ENCODE measurements around the gene PXT1.
"Not testable (repeated sequence)": the region's sequence is repeated elsewhere in the genome, so short reads cannot be mapped to it uniquely, and the experiment has no call there.

The PXT1 gene

DNA sequence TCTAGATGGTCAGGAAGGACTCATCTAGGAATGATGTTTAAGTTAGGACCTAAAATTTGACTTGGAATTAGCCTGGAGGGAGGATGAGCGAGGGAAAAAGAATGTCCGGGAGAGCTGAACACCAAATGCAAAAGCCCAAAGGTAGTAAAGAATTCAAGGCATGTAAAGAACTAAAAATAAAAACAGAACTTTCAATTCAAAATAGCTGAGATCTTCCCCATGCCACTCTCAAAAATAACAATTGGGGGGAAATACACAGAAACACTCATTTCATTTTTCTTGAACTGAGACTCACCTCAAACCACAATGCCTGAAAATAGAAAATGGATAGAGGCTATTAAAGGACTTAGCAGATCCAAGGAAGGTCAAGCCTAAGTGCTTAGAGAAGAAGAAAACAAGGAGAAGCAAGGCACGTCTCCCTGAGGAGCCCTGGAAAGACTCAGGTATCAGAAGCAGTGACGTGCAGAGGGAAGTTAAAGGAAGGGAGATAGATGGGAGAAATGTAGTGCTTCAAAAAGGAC, 10.4 kb downstream of the PXT1 start:
- Histone ChIP-seq H3K9me3 (no peaks in the 10 kb centered on the region), H3K4me3 (no peak overlapping the region), H3K4me1 (peaks cover 2% of the 10 kb centered on the region; the same call in 1 of the 2 replicates), H3K36me3 (replicated peaks) (no peaks in the 10 kb centered on the region), H3K27me3 (ENCODE audit: low read depth) (no peaks in the 10 kb centered on the region)
- DNase-seq (ENCODE audit: low spot score in 2 of 2), result no peak
- in situ Hi-C loops (cut with MboI; ENCODE audit: low sequenced_read_pairs), result no loop called here

DNA sequence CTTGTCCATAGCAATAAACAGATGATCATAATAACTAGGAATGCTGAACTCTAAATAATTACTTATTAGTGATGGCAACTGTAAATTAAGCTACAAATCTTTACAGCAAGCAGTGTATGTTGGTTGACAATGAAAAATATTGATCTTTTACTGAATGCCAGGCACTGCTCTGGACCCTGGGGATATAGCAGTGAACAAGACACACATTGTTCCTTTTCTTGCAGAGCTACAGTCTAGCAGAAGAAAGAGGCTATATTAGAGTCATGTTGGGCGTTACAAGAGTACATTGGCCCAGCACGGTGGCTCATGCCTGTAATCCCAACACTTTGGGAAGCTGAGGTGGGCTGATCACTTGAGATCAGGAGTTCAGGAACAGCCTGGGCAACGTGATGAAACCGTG, 11.5 kb downstream of the PXT1 start:
- Histone ChIP-seq H3K9me3 (no peaks in the 10 kb centered on the region), H3K27me3 (ENCODE audit: low read depth) (no peaks in the 10 kb centered on the region), H3K4me3 (no peak overlapping the region), H3K36me3 (replicated peaks) (no peaks in the 10 kb centered on the region), H3K4me1 (peaks cover 2% of the 10 kb centered on the region; the same call in 1 of the 2 replicates)
- DNase-seq (ENCODE audit: low spot score in 2 of 2), result no peak
- in situ Hi-C loops (cut with MboI; ENCODE audit: low sequenced_read_pairs), result no loop called here

DNA sequence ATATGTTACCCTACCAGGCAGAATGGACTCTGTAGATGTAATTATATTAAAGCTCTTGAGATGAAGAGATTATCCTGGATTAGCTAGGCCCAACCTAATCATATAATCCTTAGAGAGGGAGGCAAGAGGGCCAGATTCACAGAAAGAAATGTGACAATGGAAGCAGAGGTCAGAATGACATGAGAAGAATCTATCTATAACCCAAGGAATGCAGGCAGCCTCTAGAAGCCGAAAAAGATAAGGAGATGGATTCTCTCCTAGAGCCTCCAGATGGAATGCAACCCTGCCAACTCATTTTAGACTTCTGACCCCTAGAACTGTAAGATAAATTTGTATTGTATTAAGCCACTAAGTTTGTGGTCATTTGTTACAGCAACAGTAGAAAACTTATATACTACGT, 12.3 kb downstream of the PXT1 start:
- H3K27me3 ChIP-seq (ENCODE audit: low read depth), result no peaks in the 10 kb centered on the region
- H3K4me1 ChIP-seq, result peaks cover 2% of the 10 kb centered on the region; the same call in 1 of the 2 replicates
- DNase-seq (ENCODE audit: low spot score in 2 of 2), result no peak
- H3K9me3 ChIP-seq, result no peaks in the 10 kb centered on the region
- H3K4me3 ChIP-seq, result no peak overlapping the region
- in situ Hi-C loops (cut with MboI; ENCODE audit: low sequenced_read_pairs), result no loop called here
- no peaks in the 10 kb centered on the region for H3K36me3 ChIP-seq (replicated peaks)

GRCh38 chr6:36428911-36429310, 13.7 kb downstream of the PXT1 start:
- in situ Hi-C loops (cut with MboI; ENCODE audit: low sequenced_read_pairs), result no loop called here
- Histone ChIP-seq H3K4me1 (0 out of 2 replicates have a peak, but pooled peaks cover 2% of the 10 kb centered on the region), H3K9me3 (no peaks in the 10 kb centered on the region), H3K4me3 (no peak overlapping the region), H3K27me3 (ENCODE audit: low read depth) (no peaks in the 10 kb centered on the region), H3K36me3 (replicated peaks) (no peaks in the 10 kb centered on the region)
- no peak for DNase-seq (ENCODE audit: low spot score in 2 of 2)

DNA sequence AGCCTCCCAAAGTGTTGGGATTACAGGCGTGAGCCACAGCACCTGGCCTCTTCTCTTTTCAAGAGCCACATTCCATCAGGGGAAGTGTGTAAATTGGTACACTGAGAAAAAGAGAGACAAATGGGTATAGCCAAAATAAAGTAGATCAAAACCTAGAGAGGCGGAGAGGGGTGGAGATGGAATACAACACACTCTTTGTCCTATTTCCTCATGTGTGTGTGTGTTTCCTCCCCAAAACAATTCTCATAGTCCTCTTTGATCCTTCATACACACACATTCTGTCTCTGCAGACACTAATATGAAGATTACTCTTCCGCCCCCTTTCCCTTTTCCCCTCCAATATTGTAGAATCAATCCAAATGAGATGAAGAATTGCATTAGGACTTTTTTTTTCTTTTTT, 16.0 kb downstream of the PXT1 start:
- in situ Hi-C loops (cut with MboI; ENCODE audit: low sequenced_read_pairs), result no loop called here

DNA sequence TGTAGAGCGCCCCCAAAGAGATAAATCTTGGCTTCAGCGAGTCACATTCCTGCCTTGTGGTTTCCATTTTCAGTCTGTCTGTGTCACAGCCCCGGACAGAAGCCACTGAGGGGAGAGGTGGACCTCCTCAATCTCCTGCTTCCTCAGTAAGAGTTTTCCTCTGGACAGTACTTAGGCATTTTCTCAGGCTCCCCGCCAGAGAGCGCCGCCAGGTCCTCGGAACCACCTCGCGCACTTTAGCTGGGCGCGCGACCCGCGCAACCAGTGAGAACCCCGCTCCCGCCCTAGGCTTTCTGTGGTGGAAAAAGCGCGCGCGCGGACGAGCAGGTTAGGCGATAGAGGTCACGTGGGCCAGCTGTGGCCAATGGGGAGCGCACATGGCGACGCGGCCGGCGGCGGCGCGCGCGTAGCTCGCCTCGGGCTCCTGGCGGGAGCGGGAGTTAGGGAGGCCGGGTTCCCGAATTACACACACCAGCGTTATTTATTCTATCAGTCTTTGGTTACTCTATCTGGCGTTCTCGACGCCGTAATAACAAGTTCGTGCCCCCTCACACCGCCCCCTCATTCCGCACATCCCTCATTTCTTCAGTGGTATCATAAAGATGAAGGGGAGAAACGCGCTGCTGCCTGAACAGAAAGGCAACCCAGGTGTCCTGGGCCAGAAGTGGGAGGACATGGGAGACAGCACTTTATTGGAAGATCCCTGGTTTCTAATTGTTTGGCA, 19.4 kb downstream of the PXT1 start:
- DNase-seq (ENCODE audit: low spot score in 2 of 2), result peak; percentile 97 to 100
- H3K9me3 ChIP-seq, result no peaks in the 10 kb centered on the region
- H3K4me1 ChIP-seq, result peaks cover 10% of the 10 kb centered on the region
- H3K36me3 ChIP-seq (replicated peaks), result no peaks in the 10 kb centered on the region
- H3K27me3 ChIP-seq (ENCODE audit: low read depth), result no peaks in the 10 kb centered on the region
- peak overlapping the region; percentile 29 for H3K4me3 ChIP-seq
- in situ Hi-C loops (cut with MboI; ENCODE audit: low sequenced_read_pairs), result no loop called here

More for the DNA sequence above, 16.0 kb downstream of the PXT1 start:
- Histone ChIP-seq H3K4me1 (peaks cover 10% of the 10 kb centered on the region), H3K27me3 (ENCODE audit: low read depth) (no peaks in the 10 kb centered on the region), H3K9me3 (no peaks in the 10 kb centered on the region), H3K4me3 (no peak overlapping the region), H3K36me3 (replicated peaks) (no peaks in the 10 kb centered on the region)
- DNase-seq (ENCODE audit: low spot score in 2 of 2), result no peak

DNA sequence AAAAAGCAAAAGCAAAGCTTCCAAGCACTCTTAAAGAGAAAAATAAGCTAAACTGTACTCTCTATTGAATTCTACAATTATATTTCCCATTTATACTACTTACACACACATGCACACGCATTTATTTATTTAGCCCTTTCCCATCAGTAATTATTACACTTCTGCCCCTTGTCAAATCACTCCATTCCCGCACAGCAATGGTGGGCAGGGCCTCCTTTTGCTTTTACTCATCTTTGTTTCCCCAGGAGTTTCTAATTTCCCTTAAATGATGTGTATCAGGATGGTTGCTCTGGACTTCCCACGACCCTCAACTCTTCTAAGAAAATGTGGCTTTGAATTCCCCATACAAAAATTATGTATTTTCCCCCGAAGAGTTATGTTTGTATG, 19.9 kb downstream of the PXT1 start:
- in situ Hi-C loops (cut with MboI; ENCODE audit: low sequenced_read_pairs), result no loop called here
- H3K4me3 ChIP-seq, result peak overlapping the region; percentile 29

DNA sequence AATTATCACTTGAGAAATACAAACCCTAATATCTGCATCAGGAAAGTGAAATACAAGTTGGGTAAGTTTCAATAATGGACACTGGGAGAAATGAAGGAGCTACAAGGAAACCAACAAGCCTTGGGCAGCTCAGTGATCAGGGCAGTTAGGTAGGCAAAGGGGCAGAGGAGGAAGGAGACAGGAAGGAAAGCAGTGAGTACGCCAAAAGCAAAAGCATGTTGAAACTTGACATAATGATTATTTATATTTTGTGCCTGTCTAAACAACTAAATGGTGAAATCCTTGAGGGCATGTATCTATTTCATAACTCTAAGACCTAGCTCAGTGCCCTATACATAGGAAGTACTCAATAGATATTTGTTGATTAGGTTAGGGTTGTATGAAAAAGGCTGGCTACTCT, 23.3 kb downstream of the PXT1 start:
- no peaks in the 10 kb centered on the region for H3K36me3 ChIP-seq (replicated peaks)
- no peak for DNase-seq (ENCODE audit: low spot score in 2 of 2)
- no peak overlapping the region for H3K4me3 ChIP-seq
- H3K27me3 ChIP-seq (ENCODE audit: low read depth), result peaks cover 7% of the 10 kb centered on the region; the same call in 1 of the 2 replicates
- in situ Hi-C loops (cut with MboI; ENCODE audit: low sequenced_read_pairs), result no loop called here
- H3K4me1 ChIP-seq, result peaks cover 10% of the 10 kb centered on the region
- H3K9me3 ChIP-seq, result no peaks in the 10 kb centered on the region

More for the DNA sequence above, 19.9 kb downstream of the PXT1 start:
- Histone ChIP-seq H3K9me3 (no peaks in the 10 kb centered on the region), H3K36me3 (replicated peaks) (no peaks in the 10 kb centered on the region), H3K27me3 (ENCODE audit: low read depth) (no peaks in the 10 kb centered on the region), H3K4me1 (peaks cover 10% of the 10 kb centered on the region)
- no peak for DNase-seq (ENCODE audit: low spot score in 2 of 2)

- no peaks in the 10 kb centered on the region for H3K36me3 ChIP-seq (replicated peaks)
- no peak for DNase-seq (ENCODE audit: low spot score in 2 of 2)
- H3K27me3 ChIP-seq (ENCODE audit: low read depth), result peaks cover 7% of the 10 kb centered on the region; the same call in 1 of the 2 replicates
- no peaks in the 10 kb centered on the region; the same call in 1 of the 2 replicates for H3K9me3 ChIP-seq
- H3K4me1 ChIP-seq, result peaks cover 8% of the 10 kb centered on the region
- H3K4me3 ChIP-seq, result no peak overlapping the region
- in situ Hi-C loops (cut with MboI; ENCODE audit: low sequenced_read_pairs), result no loop called here
These were observed 24.1 kb downstream of the PXT1 start for GRCh38 chr6:36418558-36418957.

DNA sequence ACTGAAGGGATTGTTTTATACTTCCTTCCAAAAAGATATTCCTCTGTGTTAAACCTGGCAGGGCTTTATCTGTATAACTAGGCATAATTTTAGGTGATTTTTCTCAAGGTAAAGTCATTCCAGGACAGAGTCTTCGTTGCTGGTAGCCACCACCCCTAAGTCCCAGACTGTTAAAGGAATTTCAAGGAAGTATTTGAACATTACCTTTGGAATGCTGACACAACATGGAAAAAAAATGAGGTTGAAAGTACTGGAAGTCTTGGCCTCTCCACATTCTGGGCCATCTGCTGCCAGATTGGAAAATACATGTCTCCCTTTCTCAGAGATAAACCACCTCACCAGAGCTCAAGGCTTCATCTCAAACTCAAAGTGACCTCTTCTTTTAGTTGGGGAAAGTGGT, 28.2 kb downstream of the PXT1 start:
- in situ Hi-C loops (cut with MboI; ENCODE audit: low sequenced_read_pairs), result no loop called here
- no peak for DNase-seq (ENCODE audit: low spot score in 2 of 2)
- Histone ChIP-seq H3K4me1 (no peaks in the 10 kb centered on the region), H3K36me3 (replicated peaks) (no peaks in the 10 kb centered on the region), H3K4me3 (no peak overlapping the region), H3K9me3 (peaks cover 6% of the 10 kb centered on the region; the same call in 1 of the 2 replicates), H3K27me3 (ENCODE audit: low read depth) (peaks cover 7% of the 10 kb centered on the region)

- Histone ChIP-seq H3K36me3 (replicated peaks) (no peaks in the 10 kb centered on the region), H3K4me3 (no peak overlapping the region), H3K4me1 (no peaks in the 10 kb centered on the region), H3K9me3 (peaks cover 6% of the 10 kb centered on the region; the same call in 1 of the 2 replicates), H3K27me3 (ENCODE audit: low read depth) (peaks cover 7% of the 10 kb centered on the region)
- in situ Hi-C loops (cut with MboI; ENCODE audit: low sequenced_read_pairs), result no loop called here
- DNase-seq (ENCODE audit: low spot score in 2 of 2), result no peak
These were observed 28.9 kb downstream of the PXT1 start for GRCh38 chr6:36413489-36414480.

- H3K4me3 ChIP-seq; DNase-seq (ENCODE audit: low spot score in 2 of 2); H3K9me3 ChIP-seq; H3K27me3 ChIP-seq (ENCODE audit: low read depth); in situ Hi-C loops (cut with MboI; ENCODE audit: low sequenced_read_pairs); H3K4me1 ChIP-seq; H3K36me3 ChIP-seq (replicated peaks): not testable (repeated sequence)
These were observed 32.9 kb downstream of the PXT1 start for GRCh38 chr6:36409718-36410117.

GRCh38 chr6:36404164-36404563, 38.5 kb downstream of the PXT1 start:
- DNase-seq (ENCODE audit: low spot score in 2 of 2), result no peak
- Histone ChIP-seq H3K4me3 (no peak overlapping the region), H3K4me1 (no peaks in the 10 kb centered on the region), H3K27me3 (ENCODE audit: low read depth) (no peaks in the 10 kb centered on the region), H3K9me3 (no peaks in the 10 kb centered on the region), H3K36me3 (replicated peaks) (no peaks in the 10 kb centered on the region)
- in situ Hi-C loops (cut with MboI; ENCODE audit: low sequenced_read_pairs), result no loop called here

GRCh38 chr6:36402481-36402880, 40.2 kb downstream of the PXT1 start:
- H3K9me3 ChIP-seq, result peaks cover 5% of the 10 kb centered on the region; the same call in 1 of the 2 replicates
- no peak overlapping the region for H3K4me3 ChIP-seq
- no peaks in the 10 kb centered on the region for H3K36me3 ChIP-seq (replicated peaks)
- no peak for DNase-seq (ENCODE audit: low spot score in 2 of 2)
- H3K27me3 ChIP-seq (ENCODE audit: low read depth), result no peaks in the 10 kb centered on the region
- H3K4me1 ChIP-seq, result no peaks in the 10 kb centered on the region
- in situ Hi-C loops (cut with MboI; ENCODE audit: low sequenced_read_pairs), result no loop called here
